GM10266 (cell line): Measurements from ENCODE around the gene OR4D9.

Experiments
- DNase-seq: peaks from one replicate; pipeline ENCODE4 v3.0.0; 2012; ENCODE audit errors: extremely low spot score
- CTCF ChIP-seq: IDR thresholded peaks from 2 replicates; pipeline ENCODE4 v1.5.1; 2012; ENCODE audit warnings: mild to moderate bottlenecking, low read depth; ENCODE audit not compliant: control insufficient read depth, insufficient read depth; ENCODE audit errors: missing control alignments

Gene OR4D9

GRCh38 chr11:59556917-59557348 lies 45.6 kb downstream of the OR4D9 start:
- no peak for DNase-seq
- TF ChIP-seq CTCF = no peak

GRCh38 chr11:59558270-59558643 lies 46.9 kb downstream of the OR4D9 start:
- TF ChIP-seq CTCF = no peak
- DNase-seq = no peak

GRCh38 chr11:59559886-59560285 lies 48.5 kb downstream of the OR4D9 start:
- TF ChIP-seq CTCF = no peak
- no peak for DNase-seq

- no peak for TF ChIP-seq CTCF
- peak; percentile 61 for DNase-seq
These were observed 49.0 kb downstream of the OR4D9 start for GRCh38 chr11:59560290-59560701.

GRCh38 chr11:59560702-59561473 lies 49.5 kb downstream of the OR4D9 start:
- peak; percentile 79 for DNase-seq
- no peak for TF ChIP-seq CTCF

- TF ChIP-seq CTCF = no peak
- no peak for DNase-seq
These were observed 51.0 kb downstream of the OR4D9 start for GRCh38 chr11:59562292-59562691.
